Lower leg skin (tissue), 4 donors: Measurements from ENCODE around the gene PKP4. TPM values are rescaled to one million over a fixed set of nuclear protein-coding genes. Genes with fewer than 3 reads are reported as not detected.
"Not testable (repeated sequence)": the region's sequence is repeated elsewhere in the genome, so short reads cannot be mapped to it uniquely, and the experiment has no call there.

ENCODE experiments used
- DNase-seq, 2 donors: peaks; one replicate each; pipeline ENCODE4 v3.0.0-alpha.2; 2019; ENCODE audit warnings: low spot score in 2 of 2
- H3K4me3 ChIP-seq: fragments of 200-600 bp; sonication (generic); 2 replicates; pipeline ENCODE4 v1.5.1; 2017; ENCODE audit warnings: mild to moderate bottlenecking, low read depth; ENCODE audit not compliant: poor library complexity, severe bottlenecking
- CTCF ChIP-seq, 3 donors: fragments of 450-650 bp; IDR thresholded peaks; one replicate each; pipeline ENCODE4 v1.5.1; 2016; ENCODE audit warnings: antibody characterized with exemption in 3 of 3, mild to moderate bottlenecking in 3 of 3, moderate library complexity in 2 of 3
- POLR2A ChIP-seq, 2 donors: fragments of 450-650 bp; IDR thresholded peaks; one replicate each; pipeline ENCODE4 v1.6.1; 2016 to 2017; ENCODE audit warnings: antibody characterized with exemption in 2 of 2, mild to moderate bottlenecking in 1 of 2, moderate library complexity in 1 of 2
- WGBS, 2 donors: methylation state at CpG; one replicate each; pipeline ENCODE4 v1.1.5; 2018; 5-methylcytosine and 5-hydroxymethylcytosine counted together
- intact Hi-C: fragments of 100-400 bp; cut with DNase I; formaldehyde crosslinking; loops from one replicate; pipeline ENCODE4 v1.15.0; 2023; ENCODE audit warnings: low total_unique reads
- total RNA-seq, 4 donors: library from RNA; depleted of rRNA; stranded (reverse); fragments of >200 nt; gene quantifications; one replicate each; pipeline ENCODE4 v1.1.0, GENCODE V29; 2016

PKP4 gene
- total RNA-seq, 4 donors from 2014 or later, result 28.0 to 71.0 (median 43.6) TPM

DNA sequence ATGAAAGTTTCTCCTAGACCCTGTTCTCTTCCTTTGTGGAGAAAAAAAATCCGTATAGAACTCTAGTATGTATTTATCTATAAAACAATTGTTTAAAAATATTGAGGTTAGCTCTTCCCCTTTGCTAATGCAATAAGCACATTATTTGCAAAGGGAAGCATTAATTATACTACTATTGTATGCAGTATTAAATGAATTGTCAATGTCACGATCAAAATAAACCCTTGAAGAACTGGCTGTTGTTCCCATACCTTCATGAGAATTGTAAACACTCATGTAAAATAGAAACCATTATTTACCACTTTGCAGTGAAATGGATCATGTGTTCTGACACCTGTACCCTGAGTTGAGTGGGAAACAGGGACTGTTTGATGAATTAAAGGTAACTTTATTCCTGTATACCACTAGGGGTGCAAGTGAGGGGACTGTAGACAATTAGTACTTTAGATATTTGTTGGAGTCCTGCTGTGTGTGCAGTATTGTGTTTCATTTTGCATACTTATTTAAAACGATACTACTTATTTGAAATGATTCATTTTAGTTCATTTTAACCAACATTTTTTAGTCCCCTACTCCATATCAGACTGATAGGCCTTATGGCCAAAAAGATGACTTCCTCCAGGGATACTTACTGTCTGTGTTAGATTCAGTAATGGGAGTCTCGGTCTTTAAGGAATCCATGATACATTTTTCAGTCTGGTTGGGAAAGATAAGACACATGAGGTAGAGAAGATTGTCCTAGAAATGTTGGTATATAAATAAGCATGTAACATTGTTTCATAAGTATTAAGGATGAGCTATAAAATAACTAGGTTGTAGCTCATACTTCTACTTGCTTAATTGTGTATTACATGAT lies 7.9 kb downstream of the PKP4 start:
- intact Hi-C loops, result no loop called here
- TF ChIP-seq CTCF (IDR thresholded peaks at IDR 0.05) (no peak), POLR2A (IDR thresholded peaks at IDR 0.05) (no peak)
- H3K4me3 ChIP-seq, result no peak overlapping the region
- WGBS, 2 donors, result 84 to 88% methylated on average over 4 of the region's 4 CpGs
- no peak for DNase-seq

DNA sequence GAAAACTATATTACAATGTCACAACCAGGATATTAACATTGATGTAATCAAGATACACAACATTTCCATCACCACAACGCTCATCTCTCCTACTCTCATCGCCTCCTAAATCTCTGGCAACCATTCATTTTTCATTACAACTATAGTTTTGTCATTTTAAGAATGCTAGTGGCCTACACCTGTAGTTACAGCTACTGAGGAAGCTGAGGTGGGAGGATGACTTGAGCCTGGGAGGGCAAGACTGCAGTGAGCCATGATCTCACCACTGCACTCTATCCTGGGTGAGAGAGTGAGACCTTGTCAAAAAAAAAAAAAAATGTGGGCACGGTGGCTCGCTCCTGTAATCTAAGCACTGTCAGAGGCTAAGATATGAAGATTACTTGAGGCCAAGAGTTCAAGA lies 10.5 kb downstream of the PKP4 start:
- 93 to 95% methylated on average over 4 of the region's 4 CpGs for WGBS, 2 donors
- intact Hi-C loops, result no loop called here
- no peak overlapping the region for H3K4me3 ChIP-seq
- no peak for TF ChIP-seq CTCF (IDR thresholded peaks at IDR 0.05)
- no peak for TF ChIP-seq POLR2A (IDR thresholded peaks at IDR 0.05)
- no peak for DNase-seq

GRCh38 chr2:158472829-158473228 lies 16.1 kb downstream of the PKP4 start:
- intact Hi-C loops, DNase-seq, H3K4me3 ChIP-seq: not testable (repeated sequence)
- 97 to 100% methylated on average over 3 of the region's 3 CpGs for WGBS, 2 donors

GRCh38 chr2:158473300-158473699 lies 16.5 kb downstream of the PKP4 start:
- DNase-seq, intact Hi-C loops, H3K4me3 ChIP-seq: not testable (repeated sequence)
- 96 to 100% methylated on average over 3 of the region's 3 CpGs for WGBS, 2 donors

DNA sequence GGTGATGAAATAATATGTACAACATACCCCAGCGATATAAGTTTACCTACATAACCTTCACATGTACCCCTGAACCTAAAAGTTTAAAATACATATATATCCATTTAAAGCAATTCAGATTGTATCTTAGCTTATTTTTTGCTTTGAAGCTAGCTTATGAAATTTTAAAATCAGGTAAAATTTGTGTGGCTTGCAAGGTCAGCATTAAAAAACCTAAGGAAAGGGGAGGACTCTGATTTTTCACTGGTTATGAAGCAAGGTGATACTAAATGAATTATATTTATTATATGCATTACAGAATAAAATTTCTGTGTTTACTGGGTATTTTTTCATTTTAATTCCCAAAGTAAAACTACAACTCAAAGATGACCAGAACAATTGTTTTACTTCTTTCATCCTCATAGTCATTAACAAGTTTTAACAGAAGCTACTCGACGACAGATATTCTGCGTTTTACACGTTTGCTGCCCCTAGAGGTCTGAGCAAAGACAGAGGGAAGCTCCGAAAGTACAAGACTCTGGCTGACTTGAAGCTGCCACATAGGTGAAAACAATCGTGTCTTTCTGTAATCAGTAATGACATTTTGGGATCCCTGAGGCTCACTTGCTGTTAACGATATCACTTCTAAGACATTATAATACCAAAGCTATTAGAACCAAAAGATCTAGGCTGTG lies 17.1 kb downstream of the PKP4 start:
- no peak overlapping the region for H3K4me3 ChIP-seq
- WGBS, 2 donors, result 92% methylated on average over 8 of the region's 8 CpGs
- TF ChIP-seq CTCF (IDR thresholded peaks at IDR 0.05) (no peak), POLR2A (IDR thresholded peaks at IDR 0.05) (no peak)
- intact Hi-C loops, result no loop called here
- DNase-seq, result no peak

DNA sequence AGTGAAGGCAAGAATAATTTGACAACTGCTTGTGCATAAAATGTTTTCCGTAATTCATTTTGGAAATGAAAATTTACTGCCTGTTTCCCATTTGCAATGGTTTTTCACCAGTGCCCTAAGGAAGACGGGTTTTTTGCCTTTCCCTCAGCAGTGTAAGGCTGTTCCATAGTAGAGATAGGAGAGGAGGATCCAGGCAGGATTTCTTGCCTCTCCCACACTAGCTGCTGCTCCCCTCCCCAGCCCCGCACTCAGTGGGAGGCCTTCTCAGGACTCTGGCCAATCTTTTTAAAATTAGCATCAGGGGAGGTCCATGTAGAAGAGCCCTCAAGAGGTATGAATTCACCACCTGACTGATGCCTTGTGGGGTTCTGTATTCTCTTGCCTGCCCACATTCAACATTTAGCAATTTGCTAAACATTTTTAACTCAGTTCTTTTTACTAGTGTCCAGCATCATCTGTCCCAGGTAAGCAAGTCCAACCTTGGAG lies 17.8 kb downstream of the PKP4 start:
- DNase-seq, intact Hi-C loops, H3K4me3 ChIP-seq: not testable (repeated sequence)
- WGBS, 2 donors, result 96 to 98% methylated on average over 3 of the region's 3 CpGs

DNA sequence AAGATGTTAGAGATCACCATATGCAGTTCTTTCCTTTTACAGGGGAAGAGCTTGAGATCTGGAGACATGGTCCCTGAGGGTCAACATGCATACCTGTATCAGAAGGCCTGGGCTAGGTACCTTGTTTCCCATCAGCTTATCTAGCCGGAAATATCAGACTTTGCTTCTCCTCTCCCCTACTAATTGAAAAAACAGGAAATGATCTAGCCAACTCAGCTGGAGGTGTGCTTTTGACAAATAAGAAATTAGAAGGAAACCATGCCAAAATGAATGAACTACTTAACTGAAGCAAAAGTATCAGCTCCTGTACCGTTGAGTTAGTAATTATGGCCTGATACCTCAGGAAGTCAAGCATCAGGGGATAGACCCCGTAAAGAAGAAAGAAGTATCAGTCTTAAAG lies 20.4 kb downstream of the PKP4 start:
- TF ChIP-seq POLR2A (IDR thresholded peaks at IDR 0.05) (no peak), CTCF (IDR thresholded peaks at IDR 0.05) (no peak)
- H3K4me3 ChIP-seq, result no peak overlapping the region
- intact Hi-C loops, result no loop called here
- no peak for DNase-seq
- 45 to 57% methylated on average over 3 of the region's 3 CpGs for whole genome bisulfite sequencing, 2 donors
